HEK293 (cell line): ENCODE results near the gene SETD4.

ENCODE experiments used
- BCL11A ChIP-seq: fragments of 450-650 bp; formaldehyde crosslinking; IDR thresholded peaks from 2 replicates; pipeline ENCODE4 v1.5.1; 2016; ENCODE audit warnings: low read depth, missing biosample characterization, missing genetic modification characterization
- FEZF1 ChIP-seq: fragments of 450-650 bp; formaldehyde crosslinking; IDR thresholded peaks from 2 replicates; pipeline ENCODE4 v1.5.1; 2016; ENCODE audit warnings: missing biosample characterization, missing genetic modification characterization
- GLI4 ChIP-seq: fragments of 450-650 bp; formaldehyde crosslinking; IDR thresholded peaks from 2 replicates; pipeline ENCODE4 v1.5.1; 2016; ENCODE audit warnings: missing biosample characterization, missing genetic modification characterization
- HOXA7 ChIP-seq: sonication (generic); formaldehyde crosslinking; IDR thresholded peaks from 2 replicates; pipeline ENCODE4 v1.8.1; 2022; ENCODE audit warnings: missing genetic modification reagents, borderline replicate concordance
- KLF10 ChIP-seq: fragments of 450-650 bp; IDR thresholded peaks from 2 replicates; pipeline ENCODE4 v1.5.1; 2018; ENCODE audit warnings: missing biosample characterization, mild to moderate bottlenecking, missing genetic modification characterization
- KLF7 ChIP-seq: fragments of 450-650 bp; formaldehyde crosslinking; IDR thresholded peaks from 2 replicates; pipeline ENCODE4 v1.5.1; 2016; ENCODE audit warnings: missing biosample characterization, missing genetic modification characterization, borderline replicate concordance
- KLF8 ChIP-seq: fragments of 450-650 bp; formaldehyde crosslinking; IDR thresholded peaks from 2 replicates; pipeline ENCODE4 v1.5.1; 2016; ENCODE audit warnings: missing biosample characterization, missing genetic modification characterization
- KLF9 ChIP-seq: fragments of 450-650 bp; formaldehyde crosslinking; IDR thresholded peaks from 2 replicates; pipeline ENCODE4 v1.5.1; 2016; ENCODE audit warnings: missing biosample characterization, missing genetic modification characterization, low read depth
- MZF1 ChIP-seq: fragments of 450-650 bp; formaldehyde crosslinking; IDR thresholded peaks from 2 replicates; pipeline ENCODE4 v1.5.1; 2017; ENCODE audit warnings: missing biosample characterization, missing genetic modification characterization, borderline replicate concordance
- REST ChIP-seq: fragments of 450-650 bp; formaldehyde crosslinking; IDR thresholded peaks from 2 replicates; pipeline ENCODE4 v1.5.1; 2016; ENCODE audit warnings: missing biosample characterization, missing genetic modification characterization
- SETDB1 ChIP-seq: IDR thresholded peaks from one replicate; pipeline ENCODE4 v1.6.1; 2017; ENCODE audit warnings: mild to moderate bottlenecking, low read length, moderate library complexity, mixed read lengths; ENCODE audit not compliant: insufficient read length
- SP7 ChIP-seq: fragments of 450-650 bp; formaldehyde crosslinking; IDR thresholded peaks from 2 replicates; pipeline ENCODE4 v1.5.1; 2016; ENCODE audit warnings: missing biosample characterization, missing genetic modification characterization
- ZBTB11 ChIP-seq: fragments of 450-650 bp; formaldehyde crosslinking; conservative IDR thresholded peaks from 2 replicates; pipeline ENCODE4 v1.5.1; 2016; ENCODE audit warnings: low read depth, missing biosample characterization, missing genetic modification characterization
- ZIC2 ChIP-seq: fragments of 450-650 bp; formaldehyde crosslinking; IDR thresholded peaks from 2 replicates; pipeline ENCODE4 v1.5.1; 2016; ENCODE audit warnings: missing biosample characterization, missing genetic modification characterization
- ZNF211 ChIP-seq: fragments of 450-650 bp; formaldehyde crosslinking; IDR thresholded peaks from 2 replicates; pipeline ENCODE4 v1.5.1; 2016; ENCODE audit warnings: low read depth, missing biosample characterization, missing genetic modification characterization
- ZNF341 ChIP-seq: fragments of 450-650 bp; formaldehyde crosslinking; IDR thresholded peaks from 2 replicates; pipeline ENCODE4; 2016; ENCODE audit warnings: low read depth, missing biosample characterization, missing genetic modification characterization
- ZNF544 ChIP-seq: fragments of 450-650 bp; formaldehyde crosslinking; IDR thresholded peaks from 2 replicates; pipeline ENCODE4 v1.5.0; 2017; ENCODE audit warnings: missing biosample characterization, missing genetic modification characterization
- ZNF561 ChIP-seq: fragments of 450-650 bp; IDR thresholded peaks from 2 replicates; pipeline ENCODE4 v1.5.1; 2018; ENCODE audit warnings: missing biosample characterization, missing genetic modification characterization, borderline replicate concordance
- ZNF600 ChIP-seq: fragments of 450-650 bp; formaldehyde crosslinking; IDR thresholded peaks from 2 replicates; pipeline ENCODE4 v1.5.1; 2016; ENCODE audit warnings: missing biosample characterization, missing genetic modification characterization
- ZNF654 ChIP-seq: fragments of 450-650 bp; formaldehyde crosslinking; IDR thresholded peaks from 2 replicates; pipeline ENCODE4 v1.5.1; 2016; ENCODE audit warnings: low read depth, missing biosample characterization, missing genetic modification characterization
- ZNF660 ChIP-seq: fragments of 450-650 bp; IDR thresholded peaks from 2 replicates; pipeline ENCODE4 v1.5.1; 2018; ENCODE audit warnings: missing biosample characterization, mild to moderate bottlenecking, missing genetic modification characterization
- ZNF777 ChIP-seq: fragments of 450-650 bp; formaldehyde crosslinking; IDR thresholded peaks from 2 replicates; pipeline ENCODE4 v1.5.1; 2017; ENCODE audit warnings: missing biosample characterization, missing genetic modification characterization, borderline replicate concordance
- TF ChIP-seq, protein P1 (sequence below): fragments of 450-650 bp; formaldehyde crosslinking; IDR thresholded peaks from 2 replicates; pipeline ENCODE4 v1.5.1; 2017; ENCODE audit warnings: missing biosample characterization, mild to moderate bottlenecking, missing genetic modification characterization, moderate library complexity
- TF ChIP-seq, protein P2 (sequence below): fragments of 450-650 bp; formaldehyde crosslinking; IDR thresholded peaks from 2 replicates; pipeline ENCODE4 v1.5.1; 2016; ENCODE audit warnings: missing biosample characterization, missing genetic modification characterization
- TF ChIP-seq, protein P3 (sequence below): fragments of 450-650 bp; formaldehyde crosslinking; IDR thresholded peaks from 2 replicates; pipeline ENCODE4 v1.5.1; 2016; ENCODE audit warnings: missing biosample characterization, missing genetic modification characterization

SETD4 gene

DNA sequence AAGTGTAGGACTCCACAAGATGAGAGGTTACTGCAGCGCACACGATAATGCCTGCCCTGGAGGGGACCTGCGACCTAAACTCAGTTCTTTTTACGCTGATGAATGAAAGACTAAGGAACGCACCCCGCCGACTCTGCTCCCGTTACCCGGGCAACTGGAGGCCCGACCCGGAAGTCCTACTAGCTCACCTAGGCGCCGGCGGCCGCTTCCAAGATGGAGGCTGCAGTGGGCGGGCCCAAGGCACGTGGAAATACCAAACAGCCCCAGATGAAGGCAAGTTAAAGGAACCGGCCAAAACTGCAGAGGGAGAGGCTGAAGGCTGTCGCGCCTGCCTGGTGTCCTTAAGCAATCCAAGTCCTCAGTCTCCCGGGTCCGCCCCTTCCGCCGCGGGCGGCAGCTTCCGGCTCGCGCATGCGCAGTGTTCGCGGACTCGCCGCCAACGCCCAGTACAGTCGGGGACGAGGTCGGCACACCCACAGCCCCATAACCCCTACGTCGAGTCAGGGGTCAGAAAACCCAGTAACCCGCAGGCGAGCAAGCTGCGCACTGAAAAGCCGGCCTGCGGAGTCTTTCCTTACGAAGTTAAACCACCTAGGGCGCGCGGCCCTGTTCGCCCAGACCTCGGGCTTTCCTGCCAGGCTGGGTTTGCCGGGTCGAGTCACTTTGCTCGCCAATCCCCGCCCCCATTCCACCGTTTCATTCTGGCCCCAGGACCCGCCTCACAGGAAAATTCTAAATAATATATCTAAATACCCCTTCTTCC lies at the start of gene SETD4 (continued):
- TF ChIP-seq, protein P1, sequence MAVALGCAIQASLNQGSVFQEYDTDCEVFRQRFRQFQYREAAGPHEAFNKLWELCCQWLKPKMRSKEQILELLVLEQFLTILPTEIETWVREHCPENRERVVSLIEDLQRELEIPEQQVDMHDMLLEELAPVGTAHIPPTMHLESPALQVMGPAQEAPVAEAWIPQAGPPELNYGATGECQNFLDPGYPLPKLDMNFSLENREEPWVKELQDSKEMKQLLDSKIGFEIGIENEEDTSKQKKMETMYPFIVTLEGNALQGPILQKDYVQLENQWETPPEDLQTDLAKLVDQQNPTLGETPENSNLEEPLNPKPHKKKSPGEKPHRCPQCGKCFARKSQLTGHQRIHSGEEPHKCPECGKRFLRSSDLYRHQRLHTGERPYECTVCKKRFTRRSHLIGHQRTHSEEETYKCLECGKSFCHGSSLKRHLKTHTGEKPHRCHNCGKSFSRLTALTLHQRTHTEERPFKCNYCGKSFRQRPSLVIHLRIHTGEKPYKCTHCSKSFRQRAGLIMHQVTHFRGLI (tag by site-specific recombination) = no peak
- TF ChIP-seq KLF10 = peak; percentile 93
- peak; percentile 90 for TF ChIP-seq ZNF341 (tag by site-specific recombination)
- TF ChIP-seq ZNF600 (tag by site-specific recombination) = peak; percentile 1; the same call in 1 of the 2 replicates
- TF ChIP-seq, protein P2, sequence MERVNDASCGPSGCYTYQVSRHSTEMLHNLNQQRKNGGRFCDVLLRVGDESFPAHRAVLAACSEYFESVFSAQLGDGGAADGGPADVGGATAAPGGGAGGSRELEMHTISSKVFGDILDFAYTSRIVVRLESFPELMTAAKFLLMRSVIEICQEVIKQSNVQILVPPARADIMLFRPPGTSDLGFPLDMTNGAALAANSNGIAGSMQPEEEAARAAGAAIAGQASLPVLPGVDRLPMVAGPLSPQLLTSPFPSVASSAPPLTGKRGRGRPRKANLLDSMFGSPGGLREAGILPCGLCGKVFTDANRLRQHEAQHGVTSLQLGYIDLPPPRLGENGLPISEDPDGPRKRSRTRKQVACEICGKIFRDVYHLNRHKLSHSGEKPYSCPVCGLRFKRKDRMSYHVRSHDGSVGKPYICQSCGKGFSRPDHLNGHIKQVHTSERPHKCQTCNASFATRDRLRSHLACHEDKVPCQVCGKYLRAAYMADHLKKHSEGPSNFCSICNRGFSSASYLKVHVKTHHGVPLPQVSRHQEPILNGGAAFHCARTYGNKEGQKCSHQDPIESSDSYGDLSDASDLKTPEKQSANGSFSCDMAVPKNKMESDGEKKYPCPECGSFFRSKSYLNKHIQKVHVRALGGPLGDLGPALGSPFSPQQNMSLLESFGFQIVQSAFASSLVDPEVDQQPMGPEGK (tag by site-specific recombination) = peak; percentile 88
- TF ChIP-seq FEZF1 = no peak
- no peak for TF ChIP-seq SETDB1
- peak; percentile 75 for TF ChIP-seq SP7
- peak; percentile 98 for TF ChIP-seq KLF9
- peak; percentile 97 for TF ChIP-seq KLF7 (tag by site-specific recombination)
- TF ChIP-seq, protein P3, sequence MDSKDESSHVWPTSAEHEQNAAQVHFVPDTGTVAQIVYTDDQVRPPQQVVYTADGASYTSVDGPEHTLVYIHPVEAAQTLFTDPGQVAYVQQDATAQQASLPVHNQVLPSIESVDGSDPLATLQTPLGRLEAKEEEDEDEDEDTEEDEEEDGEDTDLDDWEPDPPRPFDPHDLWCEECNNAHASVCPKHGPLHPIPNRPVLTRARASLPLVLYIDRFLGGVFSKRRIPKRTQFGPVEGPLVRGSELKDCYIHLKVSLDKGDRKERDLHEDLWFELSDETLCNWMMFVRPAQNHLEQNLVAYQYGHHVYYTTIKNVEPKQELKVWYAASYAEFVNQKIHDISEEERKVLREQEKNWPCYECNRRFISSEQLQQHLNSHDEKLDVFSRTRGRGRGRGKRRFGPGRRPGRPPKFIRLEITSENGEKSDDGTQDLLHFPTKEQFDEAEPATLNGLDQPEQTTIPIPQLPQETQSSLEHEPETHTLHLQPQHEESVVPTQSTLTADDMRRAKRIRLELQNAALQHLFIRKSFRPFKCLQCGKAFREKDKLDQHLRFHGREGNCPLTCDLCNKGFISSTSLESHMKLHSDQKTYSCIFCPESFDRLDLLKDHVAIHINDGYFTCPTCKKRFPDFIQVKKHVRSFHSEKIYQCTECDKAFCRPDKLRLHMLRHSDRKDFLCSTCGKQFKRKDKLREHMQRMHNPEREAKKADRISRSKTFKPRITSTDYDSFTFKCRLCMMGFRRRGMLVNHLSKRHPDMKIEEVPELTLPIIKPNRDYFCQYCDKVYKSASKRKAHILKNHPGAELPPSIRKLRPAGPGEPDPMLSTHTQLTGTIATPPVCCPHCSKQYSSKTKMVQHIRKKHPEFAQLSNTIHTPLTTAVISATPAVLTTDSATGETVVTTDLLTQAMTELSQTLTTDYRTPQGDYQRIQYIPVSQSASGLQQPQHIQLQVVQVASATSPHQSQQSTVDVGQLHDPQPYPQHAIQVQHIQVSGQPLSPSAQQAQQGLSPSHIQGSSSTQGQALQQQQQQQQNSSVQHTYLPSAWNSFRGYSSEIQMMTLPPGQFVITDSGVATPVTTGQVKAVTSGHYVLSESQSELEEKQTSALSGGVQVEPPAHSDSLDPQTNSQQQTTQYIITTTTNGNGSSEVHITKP (tag by site-specific recombination) = peak; percentile 94
- TF ChIP-seq ZNF544 = no peak
- TF ChIP-seq ZNF211 (tag by site-specific recombination) = no peak
- TF ChIP-seq MZF1 = no peak
- TF ChIP-seq ZNF777 = no peak
- TF ChIP-seq ZIC2 (tag by site-specific recombination) = peak; percentile 71
- peak; percentile 87 for TF ChIP-seq ZBTB11 (tag by site-specific recombination)
- no peak for TF ChIP-seq REST (tag by site-specific recombination)
- peak; percentile 13; the same call in 1 of the 2 replicates for TF ChIP-seq ZNF561 (tag by site-specific recombination)
- TF ChIP-seq ZNF660 (tag by site-specific recombination) = peak; percentile 82
- no peak for TF ChIP-seq GLI4 (tag by site-specific recombination)
- TF ChIP-seq ZNF654 = no peak
- TF ChIP-seq BCL11A = 0 out of 2 replicates have a peak, but pooled peaks have one; percentile 24
- TF ChIP-seq KLF8 (tag by site-specific recombination) = peak; percentile 95
- TF ChIP-seq HOXA7 (CRISPR knock-in tag) = no peak
